D721Med (cell line): ENCODE measurements around the gene APIP.
A peak's percentile ranks its signal among the peaks of the same experiment; 100 is the strongest.

Experiments
- DNase-seq: peaks from one replicate; pipeline ENCODE4 v3.0.0; 2011; ENCODE audit warnings: low spot score; ENCODE audit not compliant: insufficient read length
- FAIRE-seq: peaks from 2 replicates; lab custom pipeline; 2011; peaks lifted over from hg19 to GRCh38; lab: Jason Lieb, UNC
- TF ChIP-seq, protein P1 (sequence below): IDR thresholded peaks from 2 replicates; pipeline ENCODE4 v1.5.1; 2012; ENCODE audit warnings: mild to moderate bottlenecking, control low read depth; ENCODE audit not compliant: insufficient read depth; ENCODE audit errors: missing control alignments

APIP gene

DNA sequence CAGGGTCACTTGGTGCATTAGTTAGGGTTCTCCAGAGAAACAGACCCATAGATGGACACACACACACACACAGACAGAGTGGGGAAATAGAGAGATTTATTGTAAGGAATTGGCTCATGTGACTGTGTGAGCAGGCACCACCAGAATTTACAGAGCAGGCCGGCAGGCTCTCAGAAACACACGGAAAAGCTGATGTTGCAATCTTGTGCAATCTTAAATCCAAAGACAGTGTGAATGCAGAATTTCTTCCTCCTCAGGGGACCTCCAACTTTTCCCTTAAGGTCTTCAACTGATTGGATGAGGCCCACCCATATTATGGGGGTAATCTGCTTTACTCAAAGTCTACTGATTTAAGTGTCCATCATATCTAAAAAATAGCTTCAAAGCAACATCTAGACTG, 49.8 kb downstream of the APIP start:
- FAIRE-seq, result no peak
- TF ChIP-seq, protein P1, sequence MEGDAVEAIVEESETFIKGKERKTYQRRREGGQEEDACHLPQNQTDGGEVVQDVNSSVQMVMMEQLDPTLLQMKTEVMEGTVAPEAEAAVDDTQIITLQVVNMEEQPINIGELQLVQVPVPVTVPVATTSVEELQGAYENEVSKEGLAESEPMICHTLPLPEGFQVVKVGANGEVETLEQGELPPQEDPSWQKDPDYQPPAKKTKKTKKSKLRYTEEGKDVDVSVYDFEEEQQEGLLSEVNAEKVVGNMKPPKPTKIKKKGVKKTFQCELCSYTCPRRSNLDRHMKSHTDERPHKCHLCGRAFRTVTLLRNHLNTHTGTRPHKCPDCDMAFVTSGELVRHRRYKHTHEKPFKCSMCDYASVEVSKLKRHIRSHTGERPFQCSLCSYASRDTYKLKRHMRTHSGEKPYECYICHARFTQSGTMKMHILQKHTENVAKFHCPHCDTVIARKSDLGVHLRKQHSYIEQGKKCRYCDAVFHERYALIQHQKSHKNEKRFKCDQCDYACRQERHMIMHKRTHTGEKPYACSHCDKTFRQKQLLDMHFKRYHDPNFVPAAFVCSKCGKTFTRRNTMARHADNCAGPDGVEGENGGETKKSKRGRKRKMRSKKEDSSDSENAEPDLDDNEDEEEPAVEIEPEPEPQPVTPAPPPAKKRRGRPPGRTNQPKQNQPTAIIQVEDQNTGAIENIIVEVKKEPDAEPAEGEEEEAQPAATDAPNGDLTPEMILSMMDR, result no peak
- no peak for DNase-seq

DNA sequence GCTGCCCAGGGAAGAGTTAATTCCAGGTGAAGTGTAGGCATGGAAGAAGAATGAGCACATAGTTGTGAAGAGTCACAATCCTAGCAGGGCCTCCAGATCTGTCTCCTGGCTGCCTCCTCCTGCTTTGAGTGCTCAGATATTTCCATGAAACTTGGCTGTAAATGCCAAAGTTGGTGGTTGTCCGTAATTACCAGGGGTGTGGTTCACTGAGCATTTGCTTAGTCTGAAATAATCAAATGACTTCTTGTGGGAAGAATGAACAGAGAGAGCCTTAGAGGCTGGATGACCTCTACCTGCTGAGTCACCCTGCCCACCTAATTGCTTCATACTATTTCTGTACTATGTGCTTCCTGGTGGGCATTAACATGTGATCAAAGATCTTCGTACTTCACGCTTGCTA, 50.9 kb downstream of the APIP start:
- TF ChIP-seq, protein P1, result no peak
- no peak for DNase-seq
- no peak for FAIRE-seq

DNA sequence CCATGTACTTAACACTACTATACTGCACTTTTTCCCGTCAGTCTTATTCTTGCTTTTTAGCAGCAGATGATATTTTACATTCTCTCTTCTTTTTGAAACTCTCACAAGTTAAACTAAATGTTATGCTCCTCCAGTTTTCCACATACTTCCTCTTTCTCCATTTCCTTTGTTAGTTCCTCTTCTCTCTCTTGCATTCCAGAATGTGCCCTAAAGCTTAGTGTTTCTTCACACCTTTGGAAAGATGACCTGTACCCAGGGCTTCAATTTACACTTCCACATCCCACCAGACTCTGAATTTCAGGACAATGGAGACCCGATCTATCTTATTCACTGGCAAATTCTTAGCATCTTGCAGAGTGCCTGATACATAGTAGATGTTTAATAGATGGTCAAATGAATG, 51.8 kb downstream of the APIP start:
- FAIRE-seq (no peak), DNase-seq (no peak)
- TF ChIP-seq, protein P1, result no peak

DNA sequence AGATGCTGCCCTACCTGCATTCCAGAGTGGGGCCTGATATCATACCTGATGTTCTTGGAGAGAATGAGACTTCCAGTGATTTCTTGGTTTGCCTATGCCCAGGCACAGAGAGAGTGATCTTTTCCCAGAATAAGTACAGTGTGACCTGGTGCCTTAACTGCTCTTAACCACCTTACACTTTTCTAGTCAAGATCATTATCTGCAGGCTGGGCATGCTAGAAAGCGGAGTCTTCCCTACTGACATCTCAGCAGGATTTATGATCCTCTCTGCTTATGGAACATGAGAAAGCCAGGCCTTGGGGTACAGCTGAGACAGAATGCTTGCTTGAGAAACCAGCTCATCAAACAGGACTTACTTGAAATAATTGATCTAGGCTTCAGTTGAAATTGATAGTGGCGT, 53.1 kb downstream of the APIP start:
- DNase-seq (no peak), FAIRE-seq (no peak)
- TF ChIP-seq, protein P1, result no peak

DNA sequence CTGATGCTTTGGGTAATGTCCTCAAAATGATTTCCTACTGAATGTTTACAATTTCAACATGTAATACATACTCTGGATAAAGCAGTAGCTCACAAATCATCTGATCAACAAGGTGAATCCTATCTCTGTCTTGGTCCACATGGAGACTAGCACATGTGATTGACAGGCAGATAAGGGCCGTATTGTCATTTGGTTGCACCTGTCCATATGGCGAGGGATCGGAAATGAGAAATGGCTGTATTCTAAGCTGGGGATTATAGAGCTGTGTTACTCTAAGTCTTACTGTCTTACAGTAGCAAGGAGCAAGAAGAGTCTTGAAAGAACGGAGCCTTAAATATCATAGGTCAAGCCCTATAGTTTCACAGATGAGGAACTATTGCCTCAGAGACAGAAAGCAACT, 55.7 kb downstream of the APIP start:
- FAIRE-seq, result peak; percentile 95
- TF ChIP-seq, protein P1, result no peak
- peak; percentile 68 for DNase-seq

DNA sequence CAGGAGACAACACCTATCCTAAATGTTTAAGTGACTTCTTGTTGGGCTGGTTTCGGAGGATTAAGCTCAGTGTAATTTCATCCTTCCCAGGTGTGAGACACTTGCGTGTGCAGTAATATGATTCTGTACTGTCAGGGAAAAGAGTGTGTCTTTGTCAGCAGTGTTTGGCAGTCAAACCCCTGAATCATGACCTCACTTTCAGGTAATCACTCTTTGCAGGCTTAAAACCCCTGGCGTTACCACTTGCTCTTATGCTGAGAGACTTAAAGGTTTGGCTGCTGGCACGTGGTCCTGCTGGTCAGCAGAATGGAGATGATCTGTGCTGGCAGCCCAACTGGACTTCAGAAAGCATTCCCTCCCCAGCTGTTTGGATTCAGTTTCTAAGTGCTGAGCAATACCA, 56.1 kb downstream of the APIP start:
- no peak for FAIRE-seq
- DNase-seq, result no peak
- TF ChIP-seq, protein P1, result no peak

DNA sequence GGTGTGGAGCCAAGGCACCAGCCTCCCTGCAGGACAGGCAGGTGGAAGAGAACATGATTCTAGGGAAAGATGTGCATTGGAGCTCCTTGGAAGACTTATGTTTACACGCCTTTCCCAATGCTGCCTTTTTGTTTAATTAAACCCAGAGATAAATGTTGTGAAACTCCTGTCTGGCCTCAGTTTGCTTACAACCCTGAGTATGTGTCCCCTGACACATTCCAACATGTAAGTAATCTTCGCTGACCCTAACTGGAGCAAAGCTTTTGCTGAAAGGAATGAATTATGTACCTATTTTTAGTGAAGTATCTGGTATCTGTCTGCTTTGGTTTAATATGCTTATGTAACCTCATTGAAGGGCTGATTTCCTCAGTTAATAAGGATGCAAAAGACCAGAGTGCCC, 56.7 kb downstream of the APIP start:
- TF ChIP-seq, protein P1, result no peak
- FAIRE-seq, result no peak
- no peak for DNase-seq
